ENCODE data around the gene ETNK2.

GRCh38 chr1:204126386-204126785, 25.5 kb downstream of the ETNK2 start:
- TF ChIP-seq, protein P1, sequence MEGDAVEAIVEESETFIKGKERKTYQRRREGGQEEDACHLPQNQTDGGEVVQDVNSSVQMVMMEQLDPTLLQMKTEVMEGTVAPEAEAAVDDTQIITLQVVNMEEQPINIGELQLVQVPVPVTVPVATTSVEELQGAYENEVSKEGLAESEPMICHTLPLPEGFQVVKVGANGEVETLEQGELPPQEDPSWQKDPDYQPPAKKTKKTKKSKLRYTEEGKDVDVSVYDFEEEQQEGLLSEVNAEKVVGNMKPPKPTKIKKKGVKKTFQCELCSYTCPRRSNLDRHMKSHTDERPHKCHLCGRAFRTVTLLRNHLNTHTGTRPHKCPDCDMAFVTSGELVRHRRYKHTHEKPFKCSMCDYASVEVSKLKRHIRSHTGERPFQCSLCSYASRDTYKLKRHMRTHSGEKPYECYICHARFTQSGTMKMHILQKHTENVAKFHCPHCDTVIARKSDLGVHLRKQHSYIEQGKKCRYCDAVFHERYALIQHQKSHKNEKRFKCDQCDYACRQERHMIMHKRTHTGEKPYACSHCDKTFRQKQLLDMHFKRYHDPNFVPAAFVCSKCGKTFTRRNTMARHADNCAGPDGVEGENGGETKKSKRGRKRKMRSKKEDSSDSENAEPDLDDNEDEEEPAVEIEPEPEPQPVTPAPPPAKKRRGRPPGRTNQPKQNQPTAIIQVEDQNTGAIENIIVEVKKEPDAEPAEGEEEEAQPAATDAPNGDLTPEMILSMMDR (IDR thresholded peaks at IDR 0.05; ENCODE audit: poor library complexity), result no peak
- no peak for TF ChIP-seq EZH2phosphoT487 (IDR thresholded peaks at IDR 0.05; ENCODE audit: low read depth, severe bottlenecking, unreplicated experiment)
